MCF 10A (cell line): Measurements from ENCODE around the gene COL6A2. TPM values are rescaled to one million over a fixed set of nuclear protein-coding genes. Genes with fewer than 3 reads are reported as not detected.

Experiments
- BruUV-seq: library from RNA; stranded (reverse); fragments of 400-500 nt; replicated peaks from 2 replicates; lab custom pipeline; 2021; lab: Mats Ljungman, UMichigan
- CTCF ChIA-PET: fragments of 300-600 bp; sonication (Branson Sonifier 250); formaldehyde crosslinking; extraction: SDS; loops from one replicate; lab custom pipeline; 2021; ENCODE audit warnings: antibody characterized with exemption, inconsistent platforms; lab: Yijun Ruan, JAX
- POLR2A ChIA-PET: fragments of 300-600, 350-650 bp; sonication (Branson Sonifier 250); formaldehyde crosslinking; extraction: SDS; loops from one replicate; lab custom pipeline; 2020; ENCODE audit warnings: antibody characterized with exemption, inconsistent platforms; lab: Yijun Ruan, JAX
- DNase-seq: peaks from one replicate; pipeline ENCODE4 v3.0.0-alpha.2; 2018; ENCODE audit not compliant: unreplicated experiment
- H3K27ac Mint-ChIP-seq: one replicate; pipeline ENCODE4 v1.8.0; 2022; ENCODE audit warnings: mild to moderate bottlenecking, low read depth, mixed read lengths; ENCODE audit not compliant: unreplicated experiment
- H3K27me3 Mint-ChIP-seq: one replicate; pipeline ENCODE4 v1.8.0; 2022; ENCODE audit warnings: mixed read lengths; ENCODE audit not compliant: insufficient read depth, unreplicated experiment
- H3K36me3 Mint-ChIP-seq: one replicate; pipeline ENCODE4 v1.8.0; 2022; ENCODE audit warnings: mild to moderate bottlenecking, moderate library complexity, mixed read lengths; ENCODE audit not compliant: insufficient read depth, unreplicated experiment
- H3K4me1 Mint-ChIP-seq: one replicate; pipeline ENCODE4 v1.8.0; 2022; ENCODE audit warnings: mixed read lengths; ENCODE audit not compliant: insufficient read depth, unreplicated experiment
- H3K4me3 Mint-ChIP-seq: one replicate; pipeline ENCODE4 v1.8.0; 2022; ENCODE audit warnings: mild to moderate bottlenecking, moderate library complexity, mixed read lengths; ENCODE audit not compliant: unreplicated experiment
- H3K9me3 Mint-ChIP-seq: one replicate; pipeline ENCODE4 v1.8.0; 2022; ENCODE audit warnings: mixed read lengths; ENCODE audit not compliant: unreplicated experiment
- intact Hi-C: fragments of 100-400 bp; cut with micrococcal nuclease; formaldehyde crosslinking; loops from 2 replicates; pipeline ENCODE4 v1.14.1; 2022
- total RNA-seq: library from RNA; stranded (reverse); gene quantifications from 2 replicates; pipeline ENCODE4 v1.2.3, GENCODE V29; 2022
- TF ChIP-seq, protein P1 (sequence below): fragments of 200-600 bp; IDR thresholded peaks from one replicate; pipeline ENCODE4 v1.8.0; 2022; ENCODE audit warnings: antibody characterized with exemption, mild to moderate bottlenecking; ENCODE audit not compliant: unreplicated experiment

Gene COL6A2
- total RNA-seq, 1 experiment from 2014 or later, result 0.61 TPM

- H3K27ac Mint-ChIP-seq, result no peak overlapping the region
- peaks cover 12% of the 10 kb centered on the region for H3K27me3 Mint-ChIP-seq
- TF ChIP-seq, protein P1, sequence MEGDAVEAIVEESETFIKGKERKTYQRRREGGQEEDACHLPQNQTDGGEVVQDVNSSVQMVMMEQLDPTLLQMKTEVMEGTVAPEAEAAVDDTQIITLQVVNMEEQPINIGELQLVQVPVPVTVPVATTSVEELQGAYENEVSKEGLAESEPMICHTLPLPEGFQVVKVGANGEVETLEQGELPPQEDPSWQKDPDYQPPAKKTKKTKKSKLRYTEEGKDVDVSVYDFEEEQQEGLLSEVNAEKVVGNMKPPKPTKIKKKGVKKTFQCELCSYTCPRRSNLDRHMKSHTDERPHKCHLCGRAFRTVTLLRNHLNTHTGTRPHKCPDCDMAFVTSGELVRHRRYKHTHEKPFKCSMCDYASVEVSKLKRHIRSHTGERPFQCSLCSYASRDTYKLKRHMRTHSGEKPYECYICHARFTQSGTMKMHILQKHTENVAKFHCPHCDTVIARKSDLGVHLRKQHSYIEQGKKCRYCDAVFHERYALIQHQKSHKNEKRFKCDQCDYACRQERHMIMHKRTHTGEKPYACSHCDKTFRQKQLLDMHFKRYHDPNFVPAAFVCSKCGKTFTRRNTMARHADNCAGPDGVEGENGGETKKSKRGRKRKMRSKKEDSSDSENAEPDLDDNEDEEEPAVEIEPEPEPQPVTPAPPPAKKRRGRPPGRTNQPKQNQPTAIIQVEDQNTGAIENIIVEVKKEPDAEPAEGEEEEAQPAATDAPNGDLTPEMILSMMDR, result no peak
- peaks cover 14% of the 10 kb centered on the region for H3K9me3 Mint-ChIP-seq
- H3K36me3 Mint-ChIP-seq, result no peaks in the 10 kb centered on the region
- H3K4me3 Mint-ChIP-seq, result no peak overlapping the region
- ChIA-PET POLR2A (no interaction called here), CTCF (no interaction called here)
- BruUV-seq, result no TSS peak
- H3K4me1 Mint-ChIP-seq, result no peaks in the 10 kb centered on the region
- intact Hi-C loops, result no loop called here
- DNase-seq, result no peak
Measured at GRCh38 chr21:46094401-46095082, 3.4 kb upstream of the COL6A2 start.

DNA sequence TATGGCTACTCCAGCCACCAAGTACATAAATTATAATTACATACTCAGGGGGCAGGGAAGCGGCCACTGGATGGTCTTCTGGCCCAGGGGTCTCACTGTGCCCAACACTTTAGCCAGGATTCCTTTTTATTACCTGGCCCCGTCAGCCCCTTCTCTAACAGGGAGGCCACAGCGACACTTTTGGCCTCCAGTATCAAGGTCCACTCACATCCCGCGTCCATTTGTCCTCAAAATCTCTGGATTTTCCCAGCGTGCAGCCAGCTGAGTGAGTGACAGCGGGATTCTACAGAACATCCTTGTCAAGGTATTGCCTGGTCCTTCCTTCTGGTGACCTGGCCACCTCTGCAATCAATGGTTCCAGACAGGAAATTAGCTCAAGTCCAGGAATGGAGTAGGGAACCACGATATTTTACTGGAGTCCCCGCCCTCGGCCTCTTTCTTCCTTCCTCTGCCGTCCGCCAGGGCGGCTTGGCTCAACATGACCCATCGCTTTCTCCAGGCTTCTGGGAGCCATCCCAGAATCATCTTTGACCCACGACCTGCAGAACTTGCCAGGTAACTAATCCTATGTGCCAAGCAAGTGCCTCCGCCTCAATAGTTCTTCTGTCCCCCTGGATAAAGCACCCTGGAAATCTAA lies 2.7 kb upstream of the COL6A2 start:
- TF ChIP-seq, protein P1, result no peak
- no peaks in the 10 kb centered on the region for H3K4me1 Mint-ChIP-seq
- H3K36me3 Mint-ChIP-seq, result no peaks in the 10 kb centered on the region
- intact Hi-C loops, result no loop called here
- H3K27me3 Mint-ChIP-seq, result peaks cover 15% of the 10 kb centered on the region
- no peak overlapping the region for H3K27ac Mint-ChIP-seq
- POLR2A ChIA-PET, result interaction anchor here (0.7 kb wide), 1 partner anchor 141 kb away, joined by 4 read pairs; no protein-coding TSS in a partner anchor
- H3K9me3 Mint-ChIP-seq, result peaks cover 13% of the 10 kb centered on the region
- no peak overlapping the region for H3K4me3 Mint-ChIP-seq
- no peak for DNase-seq
- no TSS peak for BruUV-seq
- CTCF ChIA-PET, result no interaction called here

DNA sequence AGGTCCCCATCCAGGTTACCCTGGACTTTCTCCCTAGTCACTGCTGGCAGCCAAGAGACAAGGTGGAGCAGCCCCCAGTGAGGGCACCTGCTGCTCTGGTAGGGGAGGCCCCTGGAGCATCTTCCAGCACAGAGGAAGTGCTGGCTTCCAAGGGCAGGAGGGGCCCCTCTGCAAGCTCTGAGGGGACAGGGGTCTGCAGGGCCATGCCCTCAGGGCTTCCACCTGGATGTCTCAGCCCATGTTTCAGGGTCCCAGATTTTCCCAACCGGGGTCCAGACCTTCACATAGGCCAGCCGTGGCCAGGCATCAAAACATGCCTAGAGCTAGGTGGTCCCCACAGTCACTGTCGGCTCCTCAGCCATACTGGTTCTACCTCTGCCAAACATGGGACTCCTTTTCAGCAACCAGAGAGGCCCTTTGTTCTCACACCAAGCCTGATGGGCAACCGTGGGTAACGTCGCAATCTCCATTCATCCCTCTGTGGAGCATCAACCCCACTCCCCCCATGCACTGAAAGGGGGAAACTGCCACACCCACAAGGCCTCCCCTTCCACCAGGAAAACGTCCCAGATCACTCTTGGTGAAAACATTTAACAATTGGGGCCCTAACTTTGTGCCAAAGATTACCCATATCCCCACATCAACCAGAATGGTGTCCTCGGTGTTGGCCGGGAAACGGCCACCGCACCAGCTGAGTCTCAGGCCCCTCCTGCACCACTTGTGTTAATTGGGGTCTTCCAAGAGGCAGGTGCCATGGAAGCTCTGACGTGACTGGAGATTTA lies 1.9 kb upstream of the COL6A2 start:
- Mint-ChIP-seq H3K36me3 (no peaks in the 10 kb centered on the region), H3K4me3 (no peak overlapping the region), H3K4me1 (no peaks in the 10 kb centered on the region), H3K27me3 (peaks cover 24% of the 10 kb centered on the region), H3K27ac (no peak overlapping the region), H3K9me3 (peaks cover 5% of the 10 kb centered on the region)
- TF ChIP-seq, protein P1, result no peak
- intact Hi-C loops, result no loop called here
- ChIA-PET POLR2A (interaction anchor here (0.7 kb wide), 1 partner anchor 141 kb away, joined by 4 read pairs; no protein-coding TSS in a partner anchor), CTCF (no interaction called here)
- DNase-seq, result no peak
- no TSS peak for BruUV-seq
